Sigmoid colon (tissue), 7 donors: ENCODE measurements around the gene OR51T1. TPM values are rescaled to one million over a fixed set of nuclear protein-coding genes. Genes with fewer than 3 reads are reported as not detected.

Experiments
- DNase-seq: peaks from one replicate; pipeline ENCODE4 v3.0.0-alpha.2; 2019
- H3K27ac ChIP-seq, 4 donors: fragments of 200-600 bp; sonication (generic); one replicate each; pipeline ENCODE4 v1.5.1; 2016 to 2019; ENCODE audit warnings: mild to moderate bottlenecking in 1 of 4
- H3K27me3 ChIP-seq, 3 donors: fragments of 200-600 bp; sonication (generic); one replicate each; pipeline ENCODE4 v1.5.1; 2019; ENCODE audit warnings: mild to moderate bottlenecking in 1 of 3
- H3K36me3 ChIP-seq, 4 donors: fragments of 200-600 bp; sonication (generic); one replicate each; pipeline ENCODE4 v1.5.1; 2016 to 2019
- H3K4me1 ChIP-seq, 4 donors: fragments of 200-600 bp; sonication (generic); one replicate each; pipeline ENCODE4 v1.5.1; 2017 to 2019
- H3K4me3 ChIP-seq, 4 donors: fragments of 200-600 bp; sonication (generic); one replicate each; pipeline ENCODE4 v1.5.1; 2017 to 2019; ENCODE audit warnings: mild to moderate bottlenecking in 2 of 4, moderate library complexity in 1 of 4
- H3K9me3 ChIP-seq, 4 donors: fragments of 200-600 bp in 3 of 4; sonication (generic) in 3 of 4; one replicate each; pipeline versions ENCODE4 v1.5.1 to v1.6.1; 2013 to 2019
- CTCF ChIP-seq, 4 experiments: fragments of 450-650 bp in 3 of 4; fragments of 200-600 bp in 1 of 4; IDR thresholded peaks; one replicate each; pipeline ENCODE4 v1.5.1; 2016 to 2019; ENCODE audit warnings: antibody characterized with exemption in 4 of 4, mild to moderate bottlenecking in 3 of 4, moderate library complexity in 2 of 4
- EP300 ChIP-seq, 4 donors: sonication (generic); formaldehyde crosslinking; IDR thresholded peaks; one replicate each; pipeline ENCODE4 v1.6.1; 2017; ENCODE audit warnings: antibody characterized with exemption in 4 of 4
- POLR2A ChIP-seq, 2 donors: fragments of 450-650 bp; IDR thresholded peaks; one replicate each; pipeline ENCODE4 v1.6.1; 2016; ENCODE audit warnings: antibody characterized with exemption in 2 of 2, mild to moderate bottlenecking in 2 of 2, moderate library complexity in 2 of 2
- POLR2AphosphoS5 ChIP-seq, 4 donors: sonication (generic); formaldehyde crosslinking; IDR thresholded peaks; one replicate each; pipeline ENCODE4 v1.6.1; 2017; ENCODE audit warnings: antibody characterized with exemption in 4 of 4
- WGBS, 2 donors: extraction: QIAGEN DNeasy Blood & Tissue Kit; methylation state at CpG; one replicate each; pipeline ENCODE4 v1.1.7; 2013; 5-methylcytosine and 5-hydroxymethylcytosine counted together
- intact Hi-C: fragments of 100-400 bp; cut with DNase I; formaldehyde crosslinking; loops from one replicate; pipeline ENCODE4 v1.15.1; 2023
- polyA plus RNA-seq, 3 donors: library from polyadenylated mRNA; stranded (reverse); fragments of 200-250 nt; gene quantifications; one replicate each; pipeline ENCODE4 v1.2.3, GENCODE V29; 2013
- total RNA-seq, 4 donors: library from RNA; depleted of rRNA; stranded (reverse); fragments of >200 nt; gene quantifications; one replicate each; pipeline ENCODE4 v1.1.0, GENCODE V29; 2016
- donor health status: healthy with polysubstance abuse.
- donor health status: Bipolar disorder and iron deficiency.
- donor health status: healthy.

OR51T1 gene
- total and polyA plus RNA-seq, 7 donors: not detected

- no peak for DNase-seq
- no peak within 1 kb of the TSS for H3K4me3 ChIP-seq
- no peaks in the 10 kb centered on the region for H3K4me1 ChIP-seq
- H3K9me3 ChIP-seq: no peaks in the 10 kb centered on the region
- no peaks in the 10 kb centered on the region for H3K36me3 ChIP-seq
- WGBS, 2 donors: 81 to 84% methylated on average over 1 of the region's 1 CpG
- no peaks in the 10 kb centered on the region for H3K27me3 ChIP-seq
- H3K27ac ChIP-seq: no peak within 1 kb of the TSS
- no peak for TF ChIP-seq EP300 (IDR thresholded peaks at IDR 0.05)
- no peak for TF ChIP-seq CTCF (IDR thresholded peaks at IDR 0.05)
- no peak for TF ChIP-seq POLR2A (IDR thresholded peaks at IDR 0.05)
- TF ChIP-seq POLR2AphosphoS5 (IDR thresholded peaks at IDR 0.05): no peak
- intact Hi-C loops: no loop called here
Observed at GRCh38 chr11:4924239-4924638, 42.5 kb downstream of the OR51T1 start, which contains the start of gene OR51G1. Gene OR51G1, minus strand, starts transcription at chr11:4924339. Its CDS starts 0 bp downstream, at chr11:4924339.

DNA sequence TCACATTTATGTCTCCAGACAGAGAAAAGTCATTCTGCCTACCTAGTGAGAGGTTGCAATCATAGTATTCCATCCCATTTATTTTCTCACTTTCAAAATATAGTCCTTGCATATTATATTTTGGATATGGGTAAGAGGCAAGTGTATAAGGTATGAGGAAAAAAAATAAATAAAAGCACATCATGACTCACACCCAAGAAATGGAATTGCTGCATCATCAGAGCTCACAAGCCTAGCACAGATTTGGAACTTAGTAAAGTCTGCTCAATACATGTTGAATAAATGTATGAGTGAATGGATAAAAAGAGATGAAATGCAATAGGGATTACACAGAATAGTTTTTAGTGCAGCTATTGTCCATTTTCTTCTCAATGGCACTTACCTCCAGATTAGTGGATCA lies 44.9 kb downstream of the OR51T1 start:
- no peaks in the 10 kb centered on the region for H3K9me3 ChIP-seq
- no peak overlapping the region for H3K4me3 ChIP-seq
- TF ChIP-seq CTCF (IDR thresholded peaks at IDR 0.05) (no peak), POLR2AphosphoS5 (IDR thresholded peaks at IDR 0.05) (no peak), EP300 (IDR thresholded peaks at IDR 0.05) (no peak), POLR2A (IDR thresholded peaks at IDR 0.05) (no peak)
- intact Hi-C loops: no loop called here
- no peak overlapping the region for H3K27ac ChIP-seq
- no peaks in the 10 kb centered on the region for H3K36me3 ChIP-seq
- no peaks in the 10 kb centered on the region for H3K27me3 ChIP-seq
- no peak for DNase-seq
- H3K4me1 ChIP-seq: no peaks in the 10 kb centered on the region

Other genes starting within 250 kb of the OR51T1 start
- not detected for gene OR51D1, start 244.4 kb upstream of the OR51T1 start, total RNA-seq
- not detected for gene OR51D1, start 244.4 kb upstream of the OR51T1 start, polyA plus RNA-seq
- 1 to 10 TPM in 3 of 4 donors, under 1 TPM in 1; 0.33 to 2.2 (median 1.6) TPM for gene OR51E1, start 237.9 kb upstream of the OR51T1 start, total RNA-seq
- gene OR51E1, start 237.9 kb upstream of the OR51T1 start, polyA plus RNA-seq: under 1 TPM in 2 of 3 donors, not detected in 1; 0.23 to 0.50 TPM
- gene OR51E2, start 184.0 kb upstream of the OR51T1 start, total RNA-seq: 10 to 100 TPM in 2 of 4 donors, 1 to 10 TPM in 2; 1.3 to 24.8 (median 7.1) TPM
- gene OR51E2, start 184.0 kb upstream of the OR51T1 start, polyA plus RNA-seq: under 1 TPM in 1 of 3 donors, not detected in 2; 0.63 TPM
- gene MMP26, start 177.1 kb upstream of the OR51T1 start, total RNA-seq: not detected
- not detected for gene MMP26, start 177.1 kb upstream of the OR51T1 start, polyA plus RNA-seq
- gene OR51F1, start 112.0 kb upstream of the OR51T1 start, total RNA-seq: not detected
- gene OR51F1, start 112.0 kb upstream of the OR51T1 start, polyA plus RNA-seq: not detected
- not detected for gene OR52R1, start 77.5 kb upstream of the OR51T1 start, total RNA-seq
- not detected for gene OR52R1, start 77.5 kb upstream of the OR51T1 start, polyA plus RNA-seq
- gene OR51F2, start 60.6 kb upstream of the OR51T1 start, total RNA-seq: not detected
- gene OR51F2, start 60.6 kb upstream of the OR51T1 start, polyA plus RNA-seq: not detected
- gene OR51S1, start 32.7 kb upstream of the OR51T1 start, total RNA-seq: not detected
- gene OR51S1, start 32.7 kb upstream of the OR51T1 start, polyA plus RNA-seq: not detected
- not detected for gene OR51A7, start 21.9 kb downstream of the OR51T1 start, total RNA-seq
- gene OR51A7, start 21.9 kb downstream of the OR51T1 start, polyA plus RNA-seq: not detected
- not detected for gene OR51G2, start 37.5 kb downstream of the OR51T1 start, total RNA-seq
- gene OR51G2, start 37.5 kb downstream of the OR51T1 start, polyA plus RNA-seq: not detected
- not detected for gene OR51G1, start 42.4 kb downstream of the OR51T1 start, total RNA-seq
- not detected for gene OR51G1, start 42.4 kb downstream of the OR51T1 start, polyA plus RNA-seq
- not detected for gene OR51A4, start 65.7 kb downstream of the OR51T1 start, total RNA-seq
- not detected for gene OR51A4, start 65.7 kb downstream of the OR51T1 start, polyA plus RNA-seq
- not detected for gene OR51A2, start 73.8 kb downstream of the OR51T1 start, total RNA-seq
- gene OR51A2, start 73.8 kb downstream of the OR51T1 start, polyA plus RNA-seq: not detected
- gene OR51L1, start 113.0 kb downstream of the OR51T1 start, total RNA-seq: not detected
- gene OR51L1, start 113.0 kb downstream of the OR51T1 start, polyA plus RNA-seq: not detected
- gene OR52J3, start 164.6 kb downstream of the OR51T1 start, total RNA-seq: not detected
- not detected for gene OR52J3, start 164.6 kb downstream of the OR51T1 start, polyA plus RNA-seq
- gene OR52E2, start 177.7 kb downstream of the OR51T1 start, total RNA-seq: not detected
- gene OR52E2, start 177.7 kb downstream of the OR51T1 start, polyA plus RNA-seq: not detected
- gene OR52E1, start 187.7 kb downstream of the OR51T1 start, total RNA-seq: not detected
- not detected for gene OR52E1, start 187.7 kb downstream of the OR51T1 start, polyA plus RNA-seq